ENCODE results near the gene COG5.

The COG5 gene

DNA sequence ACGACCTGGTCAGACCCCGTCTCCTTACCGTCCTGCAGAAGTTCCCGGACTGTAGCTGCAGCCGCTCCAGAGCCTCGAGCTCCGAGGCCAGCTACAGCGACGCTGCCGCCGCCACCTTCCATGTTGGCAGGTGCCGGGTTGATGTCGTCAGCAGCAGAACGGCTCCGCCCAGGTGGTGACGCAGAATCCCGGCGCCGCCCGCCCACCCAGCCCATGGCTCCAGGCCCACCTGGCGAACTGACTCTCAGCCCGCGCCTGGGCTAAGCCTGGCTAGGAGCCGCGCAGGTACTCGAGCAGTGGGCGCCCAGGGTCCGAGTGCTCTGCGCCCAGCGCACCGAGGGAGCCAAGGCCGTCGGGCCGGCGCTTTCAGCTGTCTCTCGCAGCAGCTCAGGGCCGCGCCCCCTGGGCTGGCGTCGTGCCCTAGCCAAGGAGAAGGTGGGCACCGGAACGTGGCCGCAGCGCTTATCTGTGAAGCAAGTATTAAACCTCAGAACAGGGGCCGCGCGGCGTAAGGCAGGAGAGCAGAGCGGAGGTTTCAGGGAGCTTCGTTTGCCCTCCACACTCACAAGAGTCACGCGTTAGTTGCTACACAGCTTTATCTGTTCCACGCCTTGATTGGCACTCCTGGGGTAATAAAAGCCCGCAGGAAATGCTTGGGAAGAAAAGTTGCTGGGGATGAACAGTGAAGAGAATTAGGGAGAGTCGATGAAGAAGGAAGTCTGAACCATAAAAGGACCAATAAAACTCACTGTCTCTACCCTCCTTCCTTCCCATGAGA lies at the start of gene COG5, which contains the start of gene DUS4L:
COG5 (minus strand) TSS at position 146 of the 778 bp plus-strand sequence; CDS start at position 122, 24 bp downstream.
DUS4L (plus strand) TSS at position 197 of the 778 bp plus-strand sequence. CDS start 3,100 bp downstream, outside the sequence.
- peak; percentile 79 for DNase-seq (ENCODE audit: low spot score)

DNA sequence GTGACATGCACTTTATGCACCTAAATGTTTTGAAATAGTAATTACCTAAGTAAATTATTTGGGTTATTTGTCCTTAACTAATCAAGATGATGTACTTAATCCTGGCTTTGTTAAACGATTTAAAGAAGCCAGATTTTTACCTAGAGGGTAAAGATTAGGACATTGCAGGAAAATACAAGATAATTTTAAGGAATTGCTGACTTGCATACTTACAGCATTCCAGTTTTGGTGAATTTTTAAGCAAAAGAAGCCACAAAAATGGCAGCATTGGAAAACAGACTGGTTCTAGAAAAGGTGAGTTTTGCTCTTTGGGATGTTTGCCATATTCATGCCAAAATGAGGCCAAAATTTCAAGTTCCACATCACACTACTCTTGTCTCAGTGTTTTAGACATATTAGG lies 49.7 kb upstream of the COG5 start:
- no peak for DNase-seq (ENCODE audit: low spot score)

DNA sequence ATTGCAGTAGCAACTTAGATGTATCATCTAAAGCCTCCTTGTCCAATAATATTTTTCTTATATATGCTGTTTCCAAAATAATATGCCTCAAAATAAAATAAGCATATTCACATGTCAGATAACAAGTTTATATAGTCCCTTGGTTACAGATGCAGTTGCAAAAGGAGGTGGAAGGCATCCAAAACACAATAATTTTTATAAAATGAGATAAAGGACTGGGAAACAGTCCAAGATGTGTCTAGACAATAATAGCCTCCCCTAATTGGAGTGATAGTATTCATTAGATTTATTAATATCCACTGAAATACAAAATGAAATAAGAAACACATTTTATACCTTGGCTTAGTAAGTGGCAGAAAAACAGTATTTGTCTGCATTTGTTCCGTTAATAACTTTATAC lies 46.6 kb upstream of the COG5 start:
- DNase-seq (ENCODE audit: low spot score): no peak

DNA sequence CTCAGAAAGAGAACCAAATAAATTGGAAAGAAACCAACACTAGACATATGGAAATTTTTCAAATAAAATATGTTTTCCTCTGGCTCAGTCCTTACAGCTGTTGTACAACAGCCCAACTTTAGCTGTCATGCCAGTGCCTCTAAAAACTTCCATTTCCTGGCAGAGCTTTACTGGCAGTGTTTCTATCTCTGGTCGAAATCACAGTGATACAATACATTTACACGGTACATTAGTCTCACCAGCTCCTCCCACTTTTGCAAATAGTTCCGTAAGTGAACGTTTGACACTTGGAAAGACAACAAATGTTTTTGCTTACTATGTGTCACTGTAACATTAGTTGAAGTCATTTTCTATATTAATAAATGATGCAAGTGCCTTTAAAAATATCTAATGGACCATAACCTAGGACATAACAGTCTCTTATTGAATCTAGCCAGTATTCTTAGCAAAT lies 46.1 kb upstream of the COG5 start:
- DNase-seq (ENCODE audit: low spot score): no peak

DNA sequence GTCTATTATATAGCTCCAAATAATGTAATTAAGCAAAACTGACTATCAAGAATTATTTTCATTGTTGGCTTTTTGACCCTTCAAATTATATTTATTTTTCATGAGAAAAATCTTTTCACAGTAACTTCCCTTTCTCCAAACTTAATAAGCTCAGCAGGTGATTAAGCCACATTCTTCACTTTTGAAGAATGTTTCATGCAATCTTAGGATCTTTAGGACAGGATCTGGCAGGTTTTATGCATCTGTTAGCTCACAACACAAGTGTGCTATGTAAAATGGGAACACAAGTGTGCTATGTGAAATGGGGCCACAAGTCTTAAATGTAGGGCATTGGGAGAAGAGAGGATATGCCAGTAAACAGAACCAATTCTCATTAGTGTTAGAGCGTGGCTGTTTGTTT lies 42.6 kb upstream of the COG5 start:
- no peak for DNase-seq (ENCODE audit: low spot score)

DNA sequence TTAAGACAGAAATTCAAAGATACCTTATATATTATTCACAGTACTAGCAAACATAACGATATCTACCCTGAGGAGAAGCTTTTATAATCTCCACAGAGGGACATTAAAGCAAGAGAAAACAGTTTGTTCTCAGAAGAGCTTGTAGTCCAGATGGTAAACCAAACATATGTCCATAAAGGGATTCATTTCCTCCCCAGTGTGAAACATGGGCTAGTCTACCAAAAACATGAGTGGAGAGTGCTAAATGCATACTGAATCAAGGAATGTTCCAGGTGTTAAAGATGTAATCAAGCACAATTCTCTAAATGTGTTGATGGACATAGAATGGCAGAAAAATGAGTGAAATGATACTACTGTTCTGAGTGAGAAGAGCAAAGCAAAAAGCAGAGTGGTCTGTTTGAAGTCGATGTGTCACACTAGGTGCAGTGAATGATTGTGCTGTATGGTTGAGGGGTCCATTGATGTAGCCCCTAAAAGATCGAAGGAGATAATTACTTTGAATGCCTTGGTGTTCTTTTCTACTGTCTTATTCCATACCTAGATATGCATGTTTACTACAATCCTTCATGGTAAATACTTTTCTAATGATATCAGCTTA lies 41.6 kb upstream of the COG5 start:
- no peak for DNase-seq (ENCODE audit: low spot score)

DNA sequence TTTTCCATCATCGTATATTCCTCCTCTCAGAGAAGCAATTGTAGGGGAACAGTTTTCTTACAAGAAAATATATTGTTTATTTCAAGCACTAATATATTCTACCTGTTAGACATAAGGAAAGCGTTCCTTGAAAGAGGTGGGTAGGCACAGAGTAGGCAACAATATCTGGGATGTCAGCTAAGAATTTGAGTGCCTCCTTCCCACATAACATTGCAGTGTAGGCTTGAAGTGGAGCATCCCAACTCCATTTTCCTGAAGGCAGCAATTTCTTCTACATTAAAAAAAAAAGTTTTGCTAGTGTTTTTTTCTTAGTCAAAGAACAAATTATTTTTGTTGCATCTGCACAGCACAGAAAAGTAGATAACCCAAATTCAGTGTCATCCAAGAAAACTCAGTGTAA lies 37.1 kb upstream of the COG5 start:
- no peak for DNase-seq (ENCODE audit: low spot score)

DNA sequence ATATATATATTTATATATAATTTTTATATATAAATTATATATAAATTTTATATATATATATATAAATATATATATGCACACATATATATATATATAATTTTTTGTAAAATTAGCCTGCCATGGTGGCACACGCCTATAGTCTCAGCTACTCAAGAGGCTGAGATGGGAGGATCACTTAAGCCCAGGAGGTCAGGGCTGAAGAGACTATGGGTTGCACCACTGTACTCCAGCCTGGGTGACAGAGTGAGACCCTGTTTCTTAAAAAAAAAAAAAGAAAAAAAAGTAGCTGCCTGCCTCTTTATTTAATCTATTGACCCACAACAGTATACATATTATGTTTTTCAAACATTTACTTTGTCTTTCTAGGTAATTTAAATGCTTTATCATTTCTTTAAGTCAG lies 35.5 kb upstream of the COG5 start:
- no peak for DNase-seq (ENCODE audit: low spot score)

DNA sequence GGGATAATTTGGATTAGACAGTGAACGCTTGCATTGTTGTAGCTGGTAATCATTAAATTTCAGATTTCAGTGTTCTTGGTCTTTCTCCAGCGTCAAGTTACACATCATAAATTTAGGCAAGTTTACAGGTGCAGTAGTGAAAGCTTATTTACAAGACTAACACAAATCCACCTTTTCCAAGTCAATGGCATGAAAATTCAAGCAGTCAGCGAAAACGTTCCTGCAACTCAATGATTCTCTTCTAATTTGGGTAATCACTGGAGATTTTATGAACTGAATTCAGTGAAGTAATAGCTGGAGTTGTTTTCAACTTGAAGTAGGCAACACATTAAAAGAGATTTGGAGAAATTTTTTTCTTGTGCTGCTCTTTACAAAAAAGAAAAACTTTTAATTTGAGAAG lies 34.2 kb upstream of the COG5 start:
- DNase-seq (ENCODE audit: low spot score): no peak

DNA sequence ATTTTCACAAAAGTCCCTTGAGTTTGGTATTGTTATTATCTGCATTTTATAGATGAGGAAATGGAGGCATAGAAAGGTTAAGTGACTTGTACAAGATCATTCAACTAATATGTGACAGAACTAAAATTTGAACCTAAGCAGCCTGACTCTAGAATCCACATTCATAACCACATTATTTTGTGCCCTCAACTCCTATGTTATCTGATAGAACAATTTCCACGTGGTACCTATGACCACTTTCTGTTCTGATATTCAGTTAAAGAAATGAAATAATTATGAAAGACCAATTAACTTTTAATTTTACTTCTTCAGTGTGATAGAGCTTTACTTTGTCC lies 33.8 kb upstream of the COG5 start:
- no peak for DNase-seq (ENCODE audit: low spot score)

DNA sequence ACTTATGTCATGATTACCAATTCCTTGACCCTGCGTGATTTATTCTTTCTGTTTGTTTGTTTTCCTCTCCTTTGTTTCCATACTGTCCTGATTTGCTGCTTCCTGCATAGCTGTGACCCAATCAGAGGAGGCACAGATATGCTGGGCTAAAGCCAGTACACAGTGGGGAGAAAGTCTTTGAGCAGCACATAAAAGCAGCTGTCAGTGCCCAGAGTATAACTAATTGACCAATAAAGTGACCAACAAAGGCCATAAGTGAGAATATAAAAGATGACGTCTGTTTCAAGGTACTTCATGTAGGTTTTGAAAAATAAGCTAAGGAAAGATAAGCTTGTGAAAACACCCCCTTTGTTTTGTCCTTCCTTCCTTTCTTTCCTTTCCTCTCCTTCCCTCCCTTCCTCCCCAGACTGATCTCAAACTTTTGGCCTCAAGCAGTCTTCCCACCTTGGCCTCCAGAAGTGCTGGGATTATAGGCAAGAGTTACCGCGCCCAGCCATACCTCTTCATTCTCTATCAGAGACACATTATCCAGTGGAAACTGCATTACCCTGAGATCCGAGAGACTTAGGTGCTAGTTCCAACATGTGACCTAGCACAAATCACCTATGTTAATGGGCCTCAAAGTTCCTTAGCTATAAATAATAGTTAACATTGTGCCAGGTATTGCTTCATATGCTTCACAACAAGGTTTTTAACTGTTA lies 33.3 kb upstream of the COG5 start:
- DNase-seq (ENCODE audit: low spot score): no peak

DNA sequence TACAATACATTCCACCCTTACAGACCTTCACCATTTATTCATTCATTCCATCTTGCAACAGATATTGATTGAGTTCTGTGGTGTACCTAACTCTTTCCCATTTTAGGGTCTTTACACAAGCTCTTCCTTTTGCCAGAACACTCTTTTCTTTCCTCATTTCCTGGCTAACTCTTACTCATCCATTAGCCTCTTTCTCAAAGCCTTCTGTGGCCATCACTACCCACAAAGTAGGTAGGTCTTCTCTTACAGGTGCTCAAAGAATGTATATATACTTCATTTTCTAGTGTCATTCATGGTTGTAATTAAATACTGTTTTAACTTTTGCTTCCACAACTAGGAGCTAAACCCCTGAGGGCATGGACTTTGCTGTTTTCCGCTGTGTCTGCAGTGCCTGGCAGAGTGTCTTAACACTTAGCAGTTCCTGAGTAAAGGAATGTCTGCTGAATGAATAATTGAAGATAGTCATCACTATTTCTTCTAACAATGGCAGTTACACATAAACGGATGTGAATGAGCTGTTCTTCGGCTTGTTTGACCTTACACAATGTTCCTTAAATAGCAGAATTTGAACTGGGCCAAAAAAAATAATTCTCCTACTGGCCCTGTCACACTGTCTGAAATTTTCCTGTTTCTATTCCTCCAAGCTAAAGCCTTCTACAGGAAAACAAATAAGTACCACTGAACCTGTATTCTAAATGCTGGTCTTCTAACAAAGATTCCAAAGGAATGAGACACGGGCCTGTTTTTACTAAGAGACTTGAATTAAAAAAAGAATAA lies 31.4 kb upstream of the COG5 start:
- DNase-seq (ENCODE audit: low spot score): no peak

DNA sequence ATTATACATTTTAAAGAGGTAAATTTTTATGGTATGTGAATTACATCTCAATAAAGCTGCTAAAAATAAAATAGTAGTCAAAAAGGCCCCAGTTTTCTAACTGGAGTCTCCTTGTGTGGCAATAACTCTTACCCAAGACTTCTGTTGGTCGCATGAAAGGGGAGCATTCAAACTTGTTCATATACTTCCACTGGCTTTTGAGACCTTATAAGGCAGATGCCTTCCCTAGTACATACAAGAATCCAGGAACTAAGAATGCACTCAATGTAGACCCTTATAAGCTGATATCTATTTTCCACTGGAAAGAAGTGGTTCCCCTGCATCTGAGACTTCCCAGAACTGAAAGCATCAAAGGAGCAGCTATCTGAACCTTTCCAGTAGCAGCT lies 29.3 kb upstream of the COG5 start:
- no peak for DNase-seq (ENCODE audit: low spot score)

DNA sequence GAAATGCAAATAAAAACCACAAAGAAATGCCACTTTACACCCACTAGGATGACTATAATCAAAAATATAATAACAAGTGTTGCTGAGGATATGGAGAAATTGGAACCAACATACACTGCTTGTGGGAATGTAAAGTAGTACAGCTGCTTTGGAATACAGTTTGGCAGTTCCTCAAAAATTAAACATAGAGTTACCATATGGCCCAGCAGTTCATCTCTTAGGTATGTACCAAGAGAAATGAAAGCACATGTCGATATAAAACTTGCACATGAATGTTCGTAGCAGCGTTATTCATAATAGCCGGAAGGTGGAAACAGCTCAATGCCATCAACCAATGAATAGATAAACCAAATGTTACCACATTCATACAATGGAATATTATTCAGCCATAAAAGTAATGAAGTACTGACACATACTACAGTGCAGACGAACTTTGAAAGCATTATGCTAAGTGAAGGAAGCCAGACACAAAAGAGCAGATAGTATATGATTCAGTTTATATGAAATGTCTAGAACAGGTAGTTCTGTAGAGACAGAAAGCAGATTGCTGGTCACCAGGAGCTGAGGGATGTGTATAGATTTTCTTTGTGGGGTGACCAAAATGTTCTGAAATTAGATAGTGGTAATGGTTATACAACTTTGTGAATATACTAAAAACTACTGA lies 28.8 kb upstream of the COG5 start:
- no peak for DNase-seq (ENCODE audit: low spot score)

DNA sequence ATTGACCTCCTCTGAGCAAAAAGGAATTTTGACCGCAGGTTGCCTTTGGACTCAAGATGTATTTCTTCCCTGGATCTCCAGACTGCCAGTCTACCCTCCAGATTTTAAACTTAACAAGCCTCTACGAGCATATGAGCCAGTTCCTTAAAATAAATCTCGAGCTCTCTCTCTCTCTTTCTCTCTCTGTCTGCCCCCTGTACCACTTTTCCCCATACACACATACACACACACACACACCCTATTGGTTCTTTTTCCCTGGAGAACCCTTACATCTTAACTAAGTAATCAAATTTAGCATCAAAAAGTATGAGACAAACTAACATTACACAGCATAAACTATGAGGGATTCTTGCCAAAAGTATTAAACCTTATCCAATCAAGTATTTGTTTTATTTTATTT lies 27.7 kb upstream of the COG5 start:
- DNase-seq (ENCODE audit: low spot score): no peak

DNA sequence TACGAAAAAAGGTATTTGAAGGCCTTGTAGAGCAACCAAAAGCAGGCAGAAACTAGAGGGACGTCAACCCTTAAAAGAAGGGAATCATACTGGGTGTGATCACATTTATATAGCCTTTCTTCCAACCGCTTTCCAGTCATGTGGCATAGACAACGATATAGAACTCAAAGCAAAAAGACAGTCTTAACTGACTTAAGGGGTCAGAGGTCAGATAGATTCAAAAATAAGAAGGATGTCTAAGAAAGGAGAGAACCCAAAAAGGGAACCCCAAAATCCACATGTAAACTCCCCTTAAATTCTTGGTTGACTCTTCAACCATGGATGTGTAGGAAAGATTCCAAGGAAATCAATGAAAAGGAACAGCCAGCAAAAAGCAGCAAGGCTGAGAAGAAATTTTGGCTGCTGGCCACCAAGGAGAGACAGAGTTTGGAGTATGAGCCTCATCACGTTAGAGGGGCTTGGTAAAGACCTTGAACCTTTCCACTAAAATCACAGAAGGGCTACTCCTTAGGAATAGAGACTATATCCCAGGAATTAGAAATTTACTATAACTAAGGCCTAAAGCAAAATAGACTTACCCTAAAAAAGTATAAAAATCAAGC lies 24.9 kb upstream of the COG5 start:
- DNase-seq (ENCODE audit: low spot score): no peak

DNA sequence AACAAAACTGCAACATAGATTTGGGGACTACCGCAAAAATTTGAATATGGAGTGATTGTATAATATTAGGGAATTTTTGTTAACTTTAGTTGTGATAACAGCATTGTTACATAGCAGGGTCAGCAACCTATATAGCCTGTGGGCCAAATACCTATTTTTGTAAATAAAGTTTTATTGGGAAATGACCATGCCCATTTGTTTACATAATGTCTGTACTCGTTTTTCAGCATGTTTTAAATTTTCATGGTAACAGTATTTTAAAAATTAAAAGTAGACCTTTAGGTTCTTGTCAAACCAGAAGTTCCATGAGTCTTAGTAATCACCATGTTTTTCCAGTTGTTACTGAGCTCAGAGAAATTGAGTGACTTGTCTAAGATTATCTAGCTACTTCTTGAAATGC lies 21.0 kb upstream of the COG5 start:
- DNase-seq (ENCODE audit: low spot score): no peak

DNA sequence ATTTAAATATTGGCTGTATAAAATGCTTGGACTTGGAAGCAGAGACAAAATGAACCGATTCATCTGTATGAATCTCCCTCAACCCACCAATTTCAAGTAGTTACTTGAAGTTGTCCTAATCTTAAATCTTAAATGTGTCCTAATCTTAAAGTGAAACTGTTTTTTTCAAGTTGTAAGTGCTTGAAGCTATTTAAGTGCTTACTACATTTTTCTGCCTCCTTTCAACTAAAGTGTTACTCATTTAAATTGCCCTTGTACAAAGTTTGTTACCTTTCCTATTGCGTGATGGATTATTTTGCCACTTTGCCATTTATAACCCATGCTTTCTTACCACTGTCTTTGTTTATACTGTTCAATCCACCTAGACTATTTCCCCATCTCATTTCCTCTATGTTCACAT lies 19.2 kb upstream of the COG5 start:
- DNase-seq (ENCODE audit: low spot score): no peak

DNA sequence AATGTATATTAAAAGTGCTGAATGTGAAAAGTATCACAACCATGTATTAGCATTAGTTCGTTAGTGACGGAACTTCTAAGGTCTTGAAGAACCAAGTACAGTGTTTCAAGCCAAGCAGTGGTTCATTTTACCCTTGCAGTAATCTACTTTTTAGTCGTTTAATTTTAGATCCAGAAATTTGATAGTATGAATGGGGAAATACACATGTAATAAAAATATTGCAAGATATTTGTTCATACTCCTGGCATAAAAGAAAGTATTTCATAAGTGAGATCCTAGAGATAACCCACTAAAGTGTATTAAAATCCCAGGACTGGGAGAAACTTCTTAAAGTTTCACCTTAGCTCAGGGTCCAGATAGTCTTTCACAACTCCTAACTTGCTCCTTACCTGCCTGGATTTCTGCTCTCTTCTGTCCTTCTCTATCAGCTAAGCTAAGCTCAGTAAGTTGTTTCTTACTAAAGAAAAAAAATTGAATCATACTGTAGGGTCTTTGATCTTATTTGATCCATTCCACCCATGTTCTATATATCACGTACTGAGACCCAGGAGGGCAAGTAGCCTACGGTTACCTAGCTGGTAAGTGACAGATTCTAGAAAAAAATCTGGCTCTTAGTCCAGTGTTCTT lies 17.8 kb upstream of the COG5 start:
- no peak for DNase-seq (ENCODE audit: low spot score)

DNA sequence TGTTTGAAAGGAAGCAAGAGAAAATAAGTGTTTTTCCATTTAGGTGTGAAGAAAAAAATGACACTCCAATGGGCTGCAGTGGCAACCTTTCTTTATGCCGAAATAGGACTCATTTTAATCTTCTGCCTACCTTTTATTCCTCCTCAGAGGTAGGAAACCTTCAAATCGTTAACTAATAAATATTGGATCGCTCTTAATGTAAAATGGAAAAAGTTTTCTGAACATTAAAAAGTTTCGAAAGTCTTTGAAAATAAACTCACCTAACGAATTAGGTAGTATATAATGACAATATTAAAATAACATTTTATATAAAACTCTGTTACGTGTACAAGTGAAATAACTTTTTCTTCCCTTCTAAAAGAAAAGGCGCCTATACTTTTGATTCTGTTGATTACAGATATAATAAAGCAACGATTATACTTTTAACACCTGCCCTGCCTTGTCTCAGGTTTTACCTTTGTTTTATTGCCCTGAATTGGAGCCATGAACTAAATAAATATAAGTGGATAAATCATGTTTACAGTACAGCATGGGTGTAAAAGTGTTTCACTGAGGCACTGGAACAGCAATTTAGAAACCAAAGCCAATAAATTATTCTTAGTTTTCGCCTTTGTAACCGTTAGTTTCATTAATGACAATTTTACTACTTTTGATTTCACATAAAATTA lies 17.1 kb upstream of the COG5 start:
- no peak for DNase-seq (ENCODE audit: low spot score)

All from HuH-7 (cell line).